ENCODE results near the gene TRIM54.
"Not testable (repeated sequence)": the region's sequence is repeated elsewhere in the genome, so short reads cannot be mapped to it uniquely, and the experiment has no call there.

TRIM54 gene

GRCh38 chr2:27285481-27285880 lies 3.3 kb downstream of the TRIM54 start:
- DNase-seq: no peak

GRCh38 chr2:27288610-27289009 lies 6.4 kb downstream of the TRIM54 start:
- no peak for DNase-seq

- no peak for DNase-seq
Measured at GRCh38 chr2:27290549-27290948, 8.3 kb downstream of the TRIM54 start.

GRCh38 chr2:27291865-27292264 lies 9.6 kb downstream of the TRIM54 start:
- no peak for DNase-seq

- no peak for DNase-seq
Measured at GRCh38 chr2:27294928-27295327, 12.7 kb downstream of the TRIM54 start.

GRCh38 chr2:27296481-27296880 lies 14.3 kb downstream of the TRIM54 start:
- no peak for DNase-seq

- no peak for DNase-seq
Measured at GRCh38 chr2:27297195-27297594, 15.0 kb downstream of the TRIM54 start.

- no peak for DNase-seq
Measured at GRCh38 chr2:27298391-27299080, 16.3 kb downstream of the TRIM54 start.

- DNase-seq: not testable (repeated sequence)
Measured at GRCh38 chr2:27300606-27301005, 18.4 kb downstream of the TRIM54 start.

- no peak for DNase-seq
Measured at GRCh38 chr2:27303093-27304025, 21.1 kb downstream of the TRIM54 start.

GRCh38 chr2:27304488-27305240 lies 22.4 kb downstream of the TRIM54 start:
- DNase-seq: no peak

GRCh38 chr2:27305516-27305915 lies 23.3 kb downstream of the TRIM54 start:
- DNase-seq: no peak

- no peak for DNase-seq
Measured at GRCh38 chr2:27306136-27306535, 23.9 kb downstream of the TRIM54 start.

- DNase-seq: peak; percentile 52
Measured at GRCh38 chr2:27306573-27307286, 24.5 kb downstream of the TRIM54 start.

GRCh38 chr2:27307287-27307544 lies 25.0 kb downstream of the TRIM54 start:
- no peak for DNase-seq

- no peak for DNase-seq
Measured at GRCh38 chr2:27307545-27308358, 25.5 kb downstream of the TRIM54 start.

GRCh38 chr2:27308359-27308881 lies 26.2 kb downstream of the TRIM54 start, which contains the start of gene UCN:
TSS of gene UCN (minus strand) at chr2:27308445. CDS start at chr2:27307895, 550 bp downstream.
- no peak for DNase-seq

GRCh38 chr2:27309651-27310050 lies 27.4 kb downstream of the TRIM54 start:
- DNase-seq: no peak

- no peak for DNase-seq
Measured at GRCh38 chr2:27312152-27312551, 29.9 kb downstream of the TRIM54 start.

- DNase-seq: no peak
Measured at GRCh38 chr2:27313882-27314645, 31.8 kb downstream of the TRIM54 start.

GRCh38 chr2:27314709-27315108 lies 32.5 kb downstream of the TRIM54 start:
- DNase-seq: no peak
